Mammary epithelial cell (primary cell): ENCODE results near the gene SAMHD1.

Experiments used
- CTCF ChIP-seq, 2 donors: IDR thresholded peaks in 1 of 2; conservative IDR thresholded peaks in 1 of 2; 2 replicates each; pipeline ENCODE4 v1.5.1; 2011 to 2012; ENCODE audit warnings: inconsistent platforms in 2 of 2, low read length in 2 of 2, mild to moderate bottlenecking in 2 of 2, control low read depth in 1 of 2, low read depth in 1 of 2; ENCODE audit not compliant: insufficient read depth in 1 of 2; ENCODE audit errors: extremely low read depth in 1 of 2
- EZH2 ChIP-seq: IDR thresholded peaks from 2 replicates; pipeline ENCODE4 v1.6.1; 2012; ENCODE audit warnings: low read length, inconsistent platforms, borderline replicate concordance

GRCh38 chr20:36888880-36889516, 62.5 kb downstream of the SAMHD1 start:
- TF ChIP-seq CTCF (conservative IDR thresholded peaks at IDR 0.05 in 1 of 2, IDR thresholded peaks at IDR 0.05 in 1 of 2; ENCODE audit: extremely low read depth in 1 of 2, insufficient read depth in 1 of 2, low read depth in 1 of 2, low read length in 2 of 2) (no peak), EZH2 (no peak)
